Activated CD8-positive, alpha-beta memory T cell treated with anti-CD3 and anti-CD28 coated beads for 24 hours (primary cell): ENCODE measurements around the gene ABHD1.
"Not testable (repeated sequence)": the region's sequence is repeated elsewhere in the genome, so short reads cannot be mapped to it uniquely, and the experiment has no call there.

Experiments used
- DNase-seq: peaks from one replicate; pipeline ENCODE4 v3.0.0-alpha.2; 2020

ABHD1 gene

GRCh38 chr2:27111392-27112078 is 12.1 kb upstream of the ABHD1 start:
- not testable (repeated sequence) for DNase-seq

GRCh38 chr2:27115519-27115918 is 8.1 kb upstream of the ABHD1 start:
- no peak for DNase-seq

GRCh38 chr2:27117995-27118524 is 5.6 kb upstream of the ABHD1 start:
- DNase-seq: no peak

- peak; percentile 71 for DNase-seq
Measured at GRCh38 chr2:27118525-27119329, 4.9 kb upstream of the ABHD1 start, which contains the start of gene CGREF1. Gene CGREF1, minus strand, starts transcription at chr2:27119128. Its CDS starts 14,762 bp downstream, at chr2:27104366.

- DNase-seq: not testable (repeated sequence)
Measured at GRCh38 chr2:27119330-27119670, 4.3 kb upstream of the ABHD1 start.

- no peak for DNase-seq
Measured at GRCh38 chr2:27121906-27122305, 1.7 kb upstream of the ABHD1 start.

- DNase-seq: no peak
Measured at GRCh38 chr2:27122791-27123190, 824 bp upstream of the ABHD1 start.

GRCh38 chr2:27125104-27125503 is 1.5 kb downstream of the ABHD1 start:
- no peak for DNase-seq

- DNase-seq: no peak
Measured at GRCh38 chr2:27126252-27126710, 2.7 kb downstream of the ABHD1 start.

- no peak for DNase-seq
Measured at GRCh38 chr2:27127883-27128667, 4.5 kb downstream of the ABHD1 start.

- DNase-seq: no peak
Measured at GRCh38 chr2:27128668-27129571, 5.3 kb downstream of the ABHD1 start.

- no peak for DNase-seq
Measured at GRCh38 chr2:27130396-27130795, 6.8 kb downstream of the ABHD1 start.

GRCh38 chr2:27131429-27131828 is 7.8 kb downstream of the ABHD1 start:
- no peak for DNase-seq

- DNase-seq: no peak
Measured at GRCh38 chr2:27133195-27133875, 9.7 kb downstream of the ABHD1 start.

GRCh38 chr2:27133905-27134780 is 10.5 kb downstream of the ABHD1 start, which contains the start of gene PREB:
Gene PREB, minus strand, starts transcription at chr2:27134636. Its CDS starts 215 bp downstream, at chr2:27134421.
- peak; percentile 100 for DNase-seq

- DNase-seq: no peak
Measured at GRCh38 chr2:27134781-27135477, 11.3 kb downstream of the ABHD1 start.

- no peak for DNase-seq
Measured at GRCh38 chr2:27135478-27135955, 11.9 kb downstream of the ABHD1 start.

- no peak for DNase-seq
Measured at GRCh38 chr2:27136751-27137150, 13.1 kb downstream of the ABHD1 start.

- DNase-seq: no peak
Measured at GRCh38 chr2:27137322-27137935, 13.8 kb downstream of the ABHD1 start.
